ENCODE measurements around the gene IFT81. TPM values are rescaled to one million over a fixed set of nuclear protein-coding genes. Genes with fewer than 3 reads are reported as not detected.

The IFT81 gene
- total RNA-seq, 1 experiment from 2014 or later: 10.5 TPM

DNA sequence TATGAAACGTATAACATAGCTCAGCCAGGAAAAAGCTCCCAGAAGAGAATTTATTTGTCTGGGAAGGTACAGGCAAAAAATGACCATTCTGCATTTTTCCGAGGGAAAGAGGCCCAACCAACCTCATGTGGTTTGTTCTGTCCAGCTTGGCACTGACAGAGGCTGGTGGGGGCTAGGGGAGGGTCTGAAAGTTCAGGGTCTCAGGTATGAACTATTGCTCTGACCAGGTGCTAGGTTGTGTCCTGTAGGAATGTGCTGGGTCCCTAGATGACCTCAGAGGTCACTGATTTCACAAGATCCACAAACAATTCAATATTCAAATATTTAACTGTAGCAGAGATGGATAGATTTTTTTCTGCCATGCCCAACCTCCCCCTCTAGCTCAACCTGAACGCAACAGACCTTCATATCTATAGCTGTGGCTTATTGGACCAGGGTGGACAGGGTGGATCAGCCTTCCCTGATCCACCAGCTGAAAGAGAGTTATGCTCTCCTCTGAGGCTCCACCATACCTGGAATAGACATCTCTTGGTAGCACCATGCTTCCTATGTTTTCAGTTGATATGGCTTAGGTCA is 32.9 kb upstream of the IFT81 start (continued):
- TF ChIP-seq KAT7 (CRISPR knock-in tag; IDR thresholded peaks at IDR 0.05; ENCODE audit: borderline replicate concordance) (no peak), E2F5 (CRISPR knock-in tag; IDR thresholded peaks at IDR 0.05) (no peak), MYBL2 (CRISPR knock-in tag; IDR thresholded peaks at IDR 0.05) (no peak), SMAD4 (CRISPR knock-in tag; IDR thresholded peaks at IDR 0.05) (no peak), JUN (CRISPR knock-in tag; IDR thresholded peaks at IDR 0.05) (no peak)

DNA sequence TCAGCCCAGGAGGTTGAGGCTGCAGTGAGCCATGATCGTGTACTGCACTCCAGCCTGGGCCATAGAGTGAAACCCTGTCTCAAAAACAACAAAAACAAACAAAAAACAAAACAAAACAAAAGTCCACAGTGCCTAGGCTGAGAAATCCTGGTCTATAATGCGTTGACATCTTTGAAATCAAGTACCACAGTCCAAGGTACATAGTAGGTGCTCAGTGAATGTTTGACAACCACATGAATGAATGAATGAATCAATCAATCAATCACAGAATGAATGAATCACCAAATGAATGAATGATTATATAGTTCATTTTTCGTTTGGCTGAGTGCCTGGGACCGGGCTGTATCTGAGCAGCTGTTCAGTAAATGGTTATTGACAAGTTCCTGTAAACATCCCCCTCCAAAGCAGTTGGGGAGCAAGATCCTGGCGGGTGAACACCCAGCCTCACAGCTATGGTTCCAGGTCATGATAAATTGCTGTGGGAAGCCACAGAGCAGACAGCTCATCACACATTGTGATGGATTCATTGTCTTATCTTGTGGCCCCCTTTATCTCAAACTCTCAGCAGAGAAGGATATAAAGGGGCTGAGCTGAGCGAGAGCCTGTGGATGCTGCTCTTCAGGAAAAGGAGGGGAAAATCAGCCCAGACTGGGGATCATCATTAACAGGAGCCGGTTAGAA is 30.4 kb upstream of the IFT81 start:
- CTCF ChIA-PET: no interaction called here
- POLR2A ChIA-PET: no interaction called here
- DNase-seq (ENCODE audit: low spot score) (no peak), ATAC-seq (no peak)
- Mint-ChIP-seq H3K36me3 (no peaks in the 10 kb centered on the region), H3K27me3 (ENCODE audit: low read depth) (peaks cover 11% of the 10 kb centered on the region), H3K9me3 (no peaks in the 10 kb centered on the region), H3K27ac (no peak overlapping the region), H3K4me1 (no peaks in the 10 kb centered on the region), H3K4me3 (no peak overlapping the region)
- TF ChIP-seq IRF2 (CRISPR knock-in tag; IDR thresholded peaks at IDR 0.05; ENCODE audit: borderline replicate concordance, low read depth): no peak
- TF ChIP-seq ZNF423 (CRISPR knock-in tag; IDR thresholded peaks at IDR 0.05): no peak
- TF ChIP-seq, protein P1, sequence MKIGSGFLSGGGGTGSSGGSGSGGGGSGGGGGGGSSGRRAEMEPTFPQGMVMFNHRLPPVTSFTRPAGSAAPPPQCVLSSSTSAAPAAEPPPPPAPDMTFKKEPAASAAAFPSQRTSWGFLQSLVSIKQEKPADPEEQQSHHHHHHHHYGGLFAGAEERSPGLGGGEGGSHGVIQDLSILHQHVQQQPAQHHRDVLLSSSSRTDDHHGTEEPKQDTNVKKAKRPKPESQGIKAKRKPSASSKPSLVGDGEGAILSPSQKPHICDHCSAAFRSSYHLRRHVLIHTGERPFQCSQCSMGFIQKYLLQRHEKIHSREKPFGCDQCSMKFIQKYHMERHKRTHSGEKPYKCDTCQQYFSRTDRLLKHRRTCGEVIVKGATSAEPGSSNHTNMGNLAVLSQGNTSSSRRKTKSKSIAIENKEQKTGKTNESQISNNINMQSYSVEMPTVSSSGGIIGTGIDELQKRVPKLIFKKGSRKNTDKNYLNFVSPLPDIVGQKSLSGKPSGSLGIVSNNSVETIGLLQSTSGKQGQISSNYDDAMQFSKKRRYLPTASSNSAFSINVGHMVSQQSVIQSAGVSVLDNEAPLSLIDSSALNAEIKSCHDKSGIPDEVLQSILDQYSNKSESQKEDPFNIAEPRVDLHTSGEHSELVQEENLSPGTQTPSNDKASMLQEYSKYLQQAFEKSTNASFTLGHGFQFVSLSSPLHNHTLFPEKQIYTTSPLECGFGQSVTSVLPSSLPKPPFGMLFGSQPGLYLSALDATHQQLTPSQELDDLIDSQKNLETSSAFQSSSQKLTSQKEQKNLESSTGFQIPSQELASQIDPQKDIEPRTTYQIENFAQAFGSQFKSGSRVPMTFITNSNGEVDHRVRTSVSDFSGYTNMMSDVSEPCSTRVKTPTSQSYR (CRISPR knock-in tag; IDR thresholded peaks at IDR 0.05): no peak
- TF ChIP-seq, protein P2, sequence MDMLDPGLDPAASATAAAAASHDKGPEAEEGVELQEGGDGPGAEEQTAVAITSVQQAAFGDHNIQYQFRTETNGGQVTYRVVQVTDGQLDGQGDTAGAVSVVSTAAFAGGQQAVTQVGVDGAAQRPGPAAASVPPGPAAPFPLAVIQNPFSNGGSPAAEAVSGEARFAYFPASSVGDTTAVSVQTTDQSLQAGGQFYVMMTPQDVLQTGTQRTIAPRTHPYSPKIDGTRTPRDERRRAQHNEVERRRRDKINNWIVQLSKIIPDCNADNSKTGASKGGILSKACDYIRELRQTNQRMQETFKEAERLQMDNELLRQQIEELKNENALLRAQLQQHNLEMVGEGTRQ (CRISPR knock-in tag; IDR thresholded peaks at IDR 0.05): no peak

GRCh38 chr12:110100315-110100970 is 23.7 kb upstream of the IFT81 start:
- TF ChIP-seq SMAD4 (CRISPR knock-in tag; IDR thresholded peaks at IDR 0.05) (no peak), CTCF (IDR thresholded peaks at IDR 0.05) (peak; percentile 79)
- ChIA-PET POLR2A (no interaction called here), CTCF (interaction anchor here (0.6 to 4.6 kb wide), 8 partner anchors 11 to 386 kb away, joined by 3 to 33 read pairs (median 4); no protein-coding TSS in a partner anchor)
- DNase-seq (ENCODE audit: low spot score) (peak; percentile 79), ATAC-seq (peak; percentile 65)
- Mint-ChIP-seq H3K36me3 (no peaks in the 10 kb centered on the region), H3K27me3 (ENCODE audit: low read depth) (no peaks in the 10 kb centered on the region; the same call in 1 of the 2 replicates), H3K9me3 (peaks cover 4% of the 10 kb centered on the region; the same call in 1 of the 2 replicates), H3K4me3 (no peak overlapping the region), H3K27ac (no peak overlapping the region), H3K4me1 (peaks cover 6% of the 10 kb centered on the region)

- ChIA-PET POLR2A (interaction anchor here (0.6 kb wide), 1 partner anchor 396 kb away, joined by 9 read pairs; no protein-coding TSS in a partner anchor), CTCF (interaction anchor here (0.7 to 4.6 kb wide), 16 partner anchors 9 to 498 kb away, joined by 3 to 33 read pairs (median 5); partner anchors contain the start of genes ARPC3, ATP2A2, GPN3 and IFT81)
- DNase-seq (ENCODE audit: low spot score): peak; percentile 85
- TF ChIP-seq USF1 (CRISPR knock-in tag; IDR thresholded peaks at IDR 0.05) (peak; percentile 94), TEAD1 (CRISPR knock-in tag; IDR thresholded peaks at IDR 0.05) (0 out of 2 replicates have a peak, but pooled peaks have one; percentile 19), ZNF232 (CRISPR knock-in tag; IDR thresholded peaks at IDR 0.05) (no peak), TEAD4 (CRISPR knock-in tag; IDR thresholded peaks at IDR 0.05) (no peak), CTCF (IDR thresholded peaks at IDR 0.05) (0 out of 2 replicates have a peak, but pooled peaks have one; percentile 33), IRF2 (CRISPR knock-in tag; IDR thresholded peaks at IDR 0.05; ENCODE audit: borderline replicate concordance, low read depth) (no peak), NFYB (CRISPR knock-in tag; conservative IDR thresholded peaks at IDR 0.05; ENCODE audit: low read depth) (peak; percentile 98), CREM (CRISPR knock-in tag; IDR thresholded peaks at IDR 0.05) (no peak)
- TF ChIP-seq, protein P2 (CRISPR knock-in tag; IDR thresholded peaks at IDR 0.05): peak; percentile 96
Measured at GRCh38 chr12:110102255-110102654, 21.9 kb upstream of the IFT81 start.

More at GRCh38 chr12:110102255-110102654, 21.9 kb upstream of the IFT81 start:
- Mint-ChIP-seq H3K4me1 (peaks cover 6% of the 10 kb centered on the region), H3K27me3 (ENCODE audit: low read depth) (peaks cover 4% of the 10 kb centered on the region; the same call in 1 of the 2 replicates), H3K36me3 (no peaks in the 10 kb centered on the region), H3K27ac (peak overlapping the region; percentile 26; the same call in 1 of the 2 replicates), H3K9me3 (peaks cover 4% of the 10 kb centered on the region; the same call in 1 of the 2 replicates), H3K4me3 (no peak overlapping the region)
- ATAC-seq: peak; percentile 92
